Measurements from ENCODE around the gene PLEKHG1. TPM values are rescaled to one million over a fixed set of nuclear protein-coding genes. Genes with fewer than 3 reads are reported as not detected.

PLEKHG1 gene
- total and polyA plus RNA-seq, 2 experiments from 2014 or later: 0.89 to 2.5 TPM

- ATAC-seq (no peak), DNase-seq (ENCODE audit: low spot score) (no peak)
- no peaks in the 10 kb centered on the region for H3K36me3 ChIP-seq (ENCODE audit: insufficient read depth)
- no peaks in the 10 kb centered on the region for H3K27me3 ChIP-seq (ENCODE audit: insufficient read depth)
- Mint-ChIP-seq H3K27me3 (ENCODE audit: insufficient read depth, low read depth, poor library complexity) (no peaks in the 10 kb centered on the region), H3K9me3 (no peaks in the 10 kb centered on the region), H3K4me3 (no peak overlapping the region), H3K4me1 (no peaks in the 10 kb centered on the region), H3K36me3 (ENCODE audit: low read depth) (no peaks in the 10 kb centered on the region), H3K27ac (no peak overlapping the region)
- H3K4me2 ChIP-seq: no peak overlapping the region
- H3K4me3 ChIP-seq: no peak overlapping the region
- no peaks in the 10 kb centered on the region for H3F3A ChIP-seq (replicated peaks; ENCODE audit: low read depth)
- no peaks in the 10 kb centered on the region for H3K9me2 ChIP-seq (ENCODE audit: insufficient read depth)
- H3K4me1 ChIP-seq (ENCODE audit: insufficient read depth): no peaks in the 10 kb centered on the region
- TF ChIP-seq EZH2 (IDR thresholded peaks at IDR 0.05; ENCODE audit: low read depth, unreplicated experiment): no peak
- TF ChIP-seq ZNF114 (CRISPR knock-in tag; IDR thresholded peaks at IDR 0.05): no peak
- TF ChIP-seq EZH2phosphoT487 (IDR thresholded peaks at IDR 0.05; ENCODE audit: unreplicated experiment): no peak
- TF ChIP-seq NANOG (IDR thresholded peaks at IDR 0.05; ENCODE audit: borderline replicate concordance): no peak
- no peak for TF ChIP-seq REST (IDR thresholded peaks at IDR 0.05; ENCODE audit: unreplicated experiment)
- TF ChIP-seq ZNF462 (CRISPR knock-in tag; IDR thresholded peaks at IDR 0.05): no peak
- TF ChIP-seq CREB1 (CRISPR knock-in tag; IDR thresholded peaks at IDR 0.05; ENCODE audit: low read depth): no peak
- TF ChIP-seq POLR2AphosphoS5 (IDR thresholded peaks at IDR 0.05; ENCODE audit: low read depth): no peak
- TF ChIP-seq JUNB (IDR thresholded peaks at IDR 0.05; ENCODE audit: unreplicated experiment): no peak
- TF ChIP-seq ETS1 (IDR thresholded peaks at IDR 0.05): no peak
- H3K79me2 ChIP-seq (replicated peaks; ENCODE audit: insufficient read depth): no peaks in the 10 kb centered on the region
- no peak overlapping the region for H2AFZ ChIP-seq
- no peak overlapping the region for H3K27ac ChIP-seq (ENCODE audit: low read depth)
- no peaks in the 10 kb centered on the region for H4K20me1 ChIP-seq (replicated peaks; ENCODE audit: insufficient read depth)
These were observed 46.5 kb downstream of the PLEKHG1 start for GRCh38 chr6:150646228-150646627.
